22Rv1 (cell line): ENCODE results near the gene LEMD2.

Source experiments
- H3K27ac ChIP-seq: fragments of 450-650 bp; 2 replicates; pipeline ENCODE4 v1.5.1; 2017
- ZFX ChIP-seq: fragments of 450-650 bp; IDR thresholded peaks from 2 replicates; pipeline ENCODE4 v1.6.1; 2017; ENCODE audit warnings: antibody characterized with exemption, borderline replicate concordance
- TF ChIP-seq, protein P1 (sequence below): fragments of 450-650 bp; IDR thresholded peaks from 2 replicates; pipeline ENCODE4 v1.5.1; 2017; ENCODE audit warnings: mild to moderate bottlenecking

Gene LEMD2

DNA sequence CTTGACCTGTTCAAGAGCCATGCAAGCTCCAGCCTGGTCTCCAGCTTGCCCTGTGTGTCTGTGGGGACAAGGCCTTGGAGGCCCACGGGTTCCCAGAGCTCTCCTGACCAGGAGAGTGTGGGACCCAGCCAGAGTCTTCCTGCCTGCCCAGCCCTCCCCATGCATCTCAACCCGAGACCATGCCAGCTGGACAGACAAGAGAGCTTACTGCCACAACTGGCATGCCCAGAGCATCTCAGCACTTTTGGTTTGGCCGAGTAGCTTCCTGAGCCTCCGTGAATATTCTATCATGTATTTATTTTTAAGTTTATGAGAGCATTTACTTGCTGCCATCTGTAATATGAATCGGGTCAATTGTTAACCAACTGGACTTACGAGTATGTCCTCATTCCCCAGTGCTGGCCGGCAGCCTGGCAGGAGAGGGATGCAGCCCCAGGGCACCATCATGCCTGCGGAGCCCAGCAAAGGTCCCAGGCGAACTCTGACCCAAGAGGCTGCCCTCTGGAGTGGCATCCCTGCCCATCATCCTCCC, 57.1 kb downstream of the LEMD2 start:
- no peak for TF ChIP-seq ZFX
- H3K27ac ChIP-seq, result peak overlapping the region; percentile 98

DNA sequence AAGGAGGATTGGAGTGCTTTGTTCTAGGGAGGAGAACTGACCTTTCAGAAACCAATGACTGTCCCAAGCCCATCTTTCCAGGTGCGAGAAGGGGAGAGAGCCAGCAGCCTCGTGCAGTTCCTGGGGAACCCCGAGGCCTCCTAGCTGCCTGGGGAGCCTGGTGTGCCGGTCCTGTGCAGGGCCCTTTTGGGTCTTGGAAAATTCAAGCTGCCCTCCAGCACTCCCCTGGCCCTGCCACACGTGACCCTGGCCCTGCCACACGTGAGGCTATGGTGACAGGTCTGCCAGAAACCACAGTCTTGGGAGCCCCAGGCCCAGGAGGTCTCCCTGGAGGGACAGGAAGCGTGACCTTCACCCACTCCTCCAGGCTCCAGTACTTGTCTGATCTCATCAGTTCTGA, 57.9 kb downstream of the LEMD2 start:
- TF ChIP-seq, protein P1, sequence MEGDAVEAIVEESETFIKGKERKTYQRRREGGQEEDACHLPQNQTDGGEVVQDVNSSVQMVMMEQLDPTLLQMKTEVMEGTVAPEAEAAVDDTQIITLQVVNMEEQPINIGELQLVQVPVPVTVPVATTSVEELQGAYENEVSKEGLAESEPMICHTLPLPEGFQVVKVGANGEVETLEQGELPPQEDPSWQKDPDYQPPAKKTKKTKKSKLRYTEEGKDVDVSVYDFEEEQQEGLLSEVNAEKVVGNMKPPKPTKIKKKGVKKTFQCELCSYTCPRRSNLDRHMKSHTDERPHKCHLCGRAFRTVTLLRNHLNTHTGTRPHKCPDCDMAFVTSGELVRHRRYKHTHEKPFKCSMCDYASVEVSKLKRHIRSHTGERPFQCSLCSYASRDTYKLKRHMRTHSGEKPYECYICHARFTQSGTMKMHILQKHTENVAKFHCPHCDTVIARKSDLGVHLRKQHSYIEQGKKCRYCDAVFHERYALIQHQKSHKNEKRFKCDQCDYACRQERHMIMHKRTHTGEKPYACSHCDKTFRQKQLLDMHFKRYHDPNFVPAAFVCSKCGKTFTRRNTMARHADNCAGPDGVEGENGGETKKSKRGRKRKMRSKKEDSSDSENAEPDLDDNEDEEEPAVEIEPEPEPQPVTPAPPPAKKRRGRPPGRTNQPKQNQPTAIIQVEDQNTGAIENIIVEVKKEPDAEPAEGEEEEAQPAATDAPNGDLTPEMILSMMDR, result no peak
- no peak for TF ChIP-seq ZFX
- peak overlapping the region; percentile 98 for H3K27ac ChIP-seq

DNA sequence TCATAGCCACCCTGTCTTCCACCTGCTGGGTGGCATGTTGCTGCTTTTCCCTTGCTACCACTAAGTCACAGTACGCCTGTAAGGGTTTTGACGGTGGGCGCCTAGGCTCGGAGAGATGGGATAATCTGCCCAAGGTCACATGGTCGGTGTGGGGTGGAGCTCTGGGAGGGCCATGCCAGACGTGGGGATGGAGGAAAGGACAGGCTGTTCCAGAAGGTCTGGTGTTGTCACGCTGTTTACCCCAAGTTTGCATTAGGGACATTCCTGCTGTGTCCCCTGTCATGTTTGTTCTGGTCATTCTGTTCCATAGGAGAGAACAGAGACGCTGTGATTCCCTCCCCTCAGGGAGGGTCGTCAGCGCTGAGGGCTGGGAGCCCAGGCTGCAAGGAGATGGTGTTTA, 58.3 kb downstream of the LEMD2 start:
- H3K27ac ChIP-seq, result peak overlapping the region; percentile 98
- TF ChIP-seq ZFX, result no peak
- TF ChIP-seq, protein P1, result no peak

GRCh38 chr6:33729059-33729458, 59.9 kb downstream of the LEMD2 start:
- H3K27ac ChIP-seq, result peak overlapping the region; percentile 98; the same call in 1 of the 2 replicates
- TF ChIP-seq ZFX, result no peak
- TF ChIP-seq, protein P1, result no peak

DNA sequence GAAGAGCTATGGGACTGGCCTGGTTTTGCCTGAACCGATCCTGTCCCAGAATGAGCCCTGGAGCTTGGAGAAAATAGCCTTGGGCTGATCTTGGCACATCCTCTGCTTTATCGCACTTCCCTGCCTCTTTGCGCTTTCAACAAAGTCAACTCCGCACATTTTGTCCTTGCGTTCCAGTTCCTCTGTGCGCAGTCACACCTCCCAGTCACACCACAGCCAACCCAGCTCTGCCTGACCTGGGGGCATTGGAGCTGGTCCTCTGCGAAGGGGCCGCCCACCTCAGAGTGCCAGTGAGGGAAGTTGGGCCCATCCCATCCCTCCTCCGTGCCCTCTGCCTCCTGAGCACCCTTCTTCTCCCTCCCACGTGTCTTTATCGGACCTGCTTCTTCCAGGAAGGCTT, 60.5 kb downstream of the LEMD2 start:
- H3K27ac ChIP-seq, result peak overlapping the region; percentile 51
- TF ChIP-seq ZFX, result no peak
- TF ChIP-seq, protein P1, result no peak

- TF ChIP-seq ZFX, result no peak
- TF ChIP-seq, protein P1, result no peak
- peak overlapping the region; percentile 51 for H3K27ac ChIP-seq
These were observed 61.0 kb downstream of the LEMD2 start for GRCh38 chr6:33727932-33728331.

DNA sequence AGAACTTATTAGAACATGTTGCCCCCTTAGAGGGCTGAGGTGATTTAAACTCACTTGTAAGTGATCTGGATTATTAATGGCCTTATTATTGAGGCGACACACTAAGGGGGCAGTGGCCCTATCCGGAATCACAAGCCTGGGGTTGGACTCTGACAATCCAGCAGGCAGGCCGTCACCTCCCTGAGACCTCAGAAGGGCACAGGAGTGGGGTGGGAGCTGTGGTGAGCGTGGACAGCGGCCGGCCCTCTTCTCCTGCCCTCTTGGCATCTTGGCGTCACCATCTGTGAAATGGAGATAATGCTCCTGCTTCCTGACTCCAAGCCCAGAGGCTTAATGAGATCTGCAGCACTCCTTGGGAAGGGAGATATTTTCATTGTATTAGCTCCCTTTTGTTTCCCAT, 61.8 kb downstream of the LEMD2 start:
- TF ChIP-seq ZFX, result no peak
- TF ChIP-seq, protein P1, result no peak

GRCh38 chr6:33726696-33727095, 62.2 kb downstream of the LEMD2 start:
- H3K27ac ChIP-seq, result no peak overlapping the region

More for the DNA sequence above, 61.8 kb downstream of the LEMD2 start:
- H3K27ac ChIP-seq, result peak overlapping the region; percentile 51; the same call in 1 of the 2 replicates

More at GRCh38 chr6:33726696-33727095, 62.2 kb downstream of the LEMD2 start:
- no peak for TF ChIP-seq ZFX
- TF ChIP-seq, protein P1, result no peak
